NCI-H82 (cell line): ENCODE measurements around the gene B4GALT5.
"Not testable (repeated sequence)": the region's sequence is repeated elsewhere in the genome, so short reads cannot be mapped to it uniquely, and the experiment has no call there.

Experiments used
- DNase-seq: peaks from one replicate; lab custom pipeline; 2025; lab: John Stamatoyannopoulos, UW

Gene B4GALT5

GRCh38 chr20:49628280-49628679, 85.4 kb downstream of the B4GALT5 start:
- not testable (repeated sequence) for DNase-seq

- DNase-seq: no peak
Measured at GRCh38 chr20:49627329-49627761, 86.3 kb downstream of the B4GALT5 start.

GRCh38 chr20:49624988-49625387, 88.7 kb downstream of the B4GALT5 start:
- not testable (repeated sequence) for DNase-seq

DNA sequence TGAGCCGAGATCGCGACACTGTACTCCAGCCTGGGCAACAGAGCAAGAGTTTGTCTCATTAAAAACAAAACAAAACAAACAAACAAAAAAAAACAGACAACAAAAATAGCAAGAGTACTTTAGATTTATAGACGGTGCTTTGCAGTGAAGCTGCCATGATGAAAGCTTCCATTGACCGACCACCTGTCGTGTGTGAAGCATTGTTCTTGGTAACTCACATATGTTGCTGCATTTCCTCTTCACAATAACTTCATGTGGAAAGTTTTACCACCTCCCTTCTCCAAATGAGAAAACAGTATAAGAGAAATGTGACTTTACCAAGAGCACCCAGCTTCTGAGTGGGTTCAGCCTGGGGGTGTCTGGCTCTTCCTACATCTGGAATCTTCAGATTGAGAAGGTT, 89.4 kb downstream of the B4GALT5 start:
- DNase-seq: no peak

- DNase-seq: no peak
Measured at GRCh38 chr20:49622243-49622642, 91.4 kb downstream of the B4GALT5 start.

DNA sequence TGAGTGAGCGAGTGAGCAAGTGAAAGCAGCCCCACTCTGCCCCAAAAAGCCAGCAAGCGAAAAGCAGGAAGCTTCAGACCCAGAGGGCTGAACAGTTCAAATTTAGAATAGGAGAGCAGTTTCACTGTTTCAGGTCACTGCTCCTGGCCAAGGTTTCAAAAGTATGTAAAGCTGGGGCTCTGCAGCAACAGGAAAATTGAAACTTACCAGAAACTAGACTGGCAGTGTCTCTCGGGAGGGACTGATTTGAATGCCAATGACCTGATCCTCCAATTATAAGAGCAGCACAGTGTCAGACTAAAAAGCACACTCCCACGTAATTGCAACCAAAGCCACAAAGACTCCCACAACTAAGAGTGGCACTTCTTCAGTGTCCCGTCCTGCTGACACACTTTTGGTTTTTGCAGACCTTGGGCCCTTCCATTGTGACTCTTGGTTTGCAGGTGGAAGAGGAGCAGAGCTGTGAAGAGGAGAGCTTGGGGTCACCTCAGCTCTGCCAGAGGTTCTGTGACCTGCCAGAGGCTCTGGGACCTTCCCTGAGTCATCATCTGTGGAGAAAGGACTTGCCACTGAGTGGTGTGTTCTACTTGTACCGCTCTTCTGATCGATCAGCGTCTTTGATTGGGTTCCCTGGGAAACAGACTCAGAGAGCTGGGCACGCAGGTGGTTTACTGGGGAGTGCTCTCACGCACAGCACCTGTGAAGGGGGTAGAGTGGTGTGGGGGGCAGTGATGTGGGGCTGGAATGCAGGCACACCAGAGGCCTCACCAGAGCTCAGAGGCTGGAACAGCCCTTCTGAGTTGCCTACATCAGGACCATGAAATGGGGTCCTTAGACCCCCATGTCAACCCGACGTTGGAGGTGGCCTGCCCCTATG, 93.1 kb downstream of the B4GALT5 start:
- DNase-seq: no peak

DNA sequence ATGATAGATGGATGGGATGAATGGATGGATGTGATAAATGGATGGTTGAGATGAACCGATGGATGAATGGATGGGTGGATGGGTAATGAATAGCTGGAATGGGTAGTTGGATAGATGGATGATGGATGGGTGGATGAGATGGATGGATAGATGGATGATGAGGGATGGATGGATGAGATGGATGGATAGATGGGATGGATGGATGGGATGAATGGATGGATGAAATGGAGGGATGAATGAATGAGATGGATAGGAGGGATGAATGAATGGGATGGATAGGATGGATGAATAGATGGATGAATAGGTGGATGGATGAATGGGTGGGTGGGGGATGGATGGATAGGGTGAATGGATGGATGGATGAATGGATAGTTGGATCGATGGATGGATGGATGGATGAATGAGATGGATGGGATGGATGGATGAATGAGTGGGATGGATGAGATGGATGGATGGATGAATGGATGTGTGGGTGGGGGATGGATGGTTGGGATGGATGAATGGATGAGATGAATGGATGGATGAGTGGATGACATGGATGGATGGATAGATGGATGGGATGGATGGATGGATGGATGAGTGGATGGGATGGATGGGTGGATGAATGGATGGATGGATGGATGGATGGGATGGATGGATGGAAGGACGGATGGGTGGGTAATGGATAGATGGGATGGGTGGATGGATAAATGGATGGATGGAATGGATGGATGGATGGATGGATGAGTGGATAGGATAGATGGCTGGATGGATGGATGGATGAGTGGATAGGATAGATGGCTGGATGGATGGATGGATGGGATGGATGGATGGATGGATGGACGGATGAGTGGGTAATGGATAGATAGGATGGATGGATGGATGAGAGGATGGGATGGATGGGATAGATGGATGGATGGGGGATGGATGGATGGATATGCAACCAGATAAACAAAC, 94.3 kb downstream of the B4GALT5 start:
- no peak for DNase-seq

- no peak for DNase-seq
Measured at GRCh38 chr20:49618289-49618688, 95.4 kb downstream of the B4GALT5 start.

DNA sequence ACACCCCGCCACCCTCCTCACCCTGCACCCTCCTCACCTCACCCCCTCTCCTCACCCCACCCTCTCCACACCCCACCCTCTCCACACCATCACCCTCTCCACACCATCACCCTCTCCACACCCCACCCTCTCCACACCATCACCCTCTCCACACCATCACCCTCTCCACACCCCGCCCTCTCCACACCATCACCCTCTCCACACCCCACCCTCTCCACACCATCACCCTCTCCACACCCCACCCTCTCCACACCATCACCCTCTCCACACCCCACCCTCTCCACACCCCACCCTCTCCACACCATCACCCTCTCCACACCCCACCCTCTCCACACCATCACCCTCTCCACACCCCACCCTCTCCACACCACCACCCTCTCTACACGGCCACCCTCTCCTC, 96.3 kb downstream of the B4GALT5 start:
- peak; percentile 16 for DNase-seq

DNA sequence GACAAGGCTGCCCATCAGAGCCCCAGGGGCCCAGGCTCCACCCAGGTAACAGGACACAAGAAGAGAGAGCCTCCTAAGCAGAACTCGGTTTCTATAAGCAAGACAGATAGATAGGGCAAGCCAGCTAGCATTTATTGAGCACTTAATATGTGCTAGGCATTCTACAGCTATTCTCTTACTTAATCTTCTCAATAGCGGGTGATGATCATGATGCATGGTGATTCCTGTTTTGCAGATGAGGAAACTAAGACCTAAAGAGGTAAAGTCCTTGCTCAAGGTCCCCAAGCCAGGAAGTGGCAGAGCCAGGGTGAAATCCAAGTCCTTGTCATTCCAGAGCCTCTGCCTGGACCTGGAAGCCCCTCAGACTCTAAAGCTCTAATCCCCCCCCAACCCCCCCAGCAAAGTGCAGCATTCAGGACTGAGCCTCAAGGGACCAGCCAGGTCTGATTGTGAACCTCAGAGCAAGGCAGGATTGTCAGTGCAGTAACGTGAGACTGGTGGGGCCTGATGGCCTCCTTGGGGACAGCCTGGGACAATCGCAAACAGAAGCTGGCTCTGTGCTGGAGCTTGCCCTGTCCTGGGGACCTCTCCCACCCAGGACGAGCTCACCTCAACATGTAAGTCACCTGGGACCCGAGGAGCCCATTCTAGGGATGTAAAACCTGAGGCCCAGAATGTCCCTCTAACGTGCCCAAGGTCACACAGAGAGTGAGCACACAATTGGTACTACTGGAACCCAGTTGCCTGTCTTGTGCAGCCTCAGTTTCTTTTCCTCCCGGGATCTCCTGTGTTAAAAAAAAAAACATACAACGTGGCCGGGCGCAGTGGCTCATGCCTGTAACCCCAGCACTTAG, 97.3 kb downstream of the B4GALT5 start:
- DNase-seq: peak; percentile 17

DNA sequence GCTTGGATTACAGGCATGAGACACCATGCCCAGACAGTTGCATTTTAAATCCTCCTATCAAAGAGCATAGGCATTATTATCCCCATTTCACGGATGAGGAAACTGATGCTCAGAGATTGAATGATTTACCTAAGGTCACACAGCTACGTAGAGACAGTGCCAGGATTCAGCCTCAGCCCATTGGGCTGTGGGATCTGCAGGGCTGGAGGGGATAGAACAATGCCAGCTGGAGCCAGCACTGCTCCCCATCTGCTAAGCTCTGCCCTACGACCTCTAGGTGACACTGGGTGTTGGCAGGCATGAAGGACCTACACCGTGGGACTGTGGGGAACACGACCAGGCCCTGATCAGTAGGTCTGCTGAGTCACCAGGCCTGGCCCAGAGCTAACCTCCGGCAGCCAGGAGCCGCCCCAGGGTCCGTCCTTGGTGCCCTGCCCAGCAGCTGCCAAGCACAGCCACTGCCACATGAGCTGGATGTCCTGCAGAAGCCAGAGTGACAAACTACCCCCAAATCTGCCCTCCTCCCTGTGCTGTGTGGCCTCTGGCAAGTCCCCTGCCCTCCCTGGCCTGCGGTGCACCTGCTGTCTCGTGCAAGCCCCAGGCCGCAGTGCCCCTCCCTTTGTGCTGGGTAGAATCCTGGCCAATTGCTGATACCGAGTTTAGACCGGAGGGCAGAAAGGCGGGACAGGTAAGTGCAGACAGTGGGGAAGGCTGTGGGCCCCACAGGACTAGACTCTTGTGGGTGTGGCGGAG, 98.1 kb downstream of the B4GALT5 start:
- DNase-seq: no peak

DNA sequence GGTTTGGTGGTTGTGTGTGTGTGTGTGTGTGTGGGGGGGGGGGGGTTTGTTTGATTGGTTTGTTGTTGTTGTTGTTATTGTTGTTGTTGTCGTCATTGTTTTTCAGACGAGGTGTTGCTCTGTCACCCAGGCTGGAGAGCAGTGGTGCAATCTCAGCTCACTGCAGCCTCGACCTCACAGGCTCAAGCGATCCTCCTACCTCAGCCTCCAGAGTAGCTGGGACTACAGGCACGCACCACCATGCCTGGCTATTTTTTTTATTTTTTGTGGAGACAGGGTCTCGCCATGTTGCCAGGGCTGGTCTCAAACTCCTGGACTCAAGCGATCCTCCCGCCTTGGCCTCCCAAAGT, 98.7 kb downstream of the B4GALT5 start:
- not testable (repeated sequence) for DNase-seq

DNA sequence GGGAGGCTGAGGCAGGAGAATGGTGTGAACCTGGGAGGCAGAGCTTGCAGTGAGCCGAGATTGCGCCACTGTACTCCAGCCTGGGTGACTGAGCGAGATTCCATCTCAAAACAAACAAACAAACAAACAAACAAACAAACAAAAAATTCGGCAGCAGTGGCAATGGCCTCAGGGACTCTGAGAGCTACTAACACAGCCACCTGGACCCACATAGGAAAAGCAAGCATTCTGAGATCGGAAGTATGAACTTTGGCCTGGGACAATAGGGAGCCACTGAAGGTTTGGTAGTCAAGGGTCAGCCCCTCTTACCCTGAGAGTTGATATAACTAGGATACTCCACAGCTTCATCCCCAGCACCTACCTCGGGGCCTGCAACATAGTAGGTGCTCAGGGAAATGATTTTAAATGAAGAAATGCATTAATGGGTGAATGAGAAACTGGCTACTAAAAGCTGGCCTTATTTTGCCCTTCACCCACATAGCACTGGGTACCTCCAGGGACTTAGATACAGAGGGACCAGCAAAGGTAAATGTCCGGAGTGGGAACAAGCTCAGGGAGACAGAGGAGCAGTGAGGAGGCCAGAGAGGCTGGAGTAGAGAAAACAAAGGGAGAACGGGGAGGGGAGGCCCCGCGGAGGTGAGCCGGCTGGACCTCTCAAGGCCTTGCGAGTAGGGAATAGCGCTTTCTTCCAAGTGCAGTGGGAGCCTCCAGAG, 99.2 kb downstream of the B4GALT5 start:
- DNase-seq: no peak

DNA sequence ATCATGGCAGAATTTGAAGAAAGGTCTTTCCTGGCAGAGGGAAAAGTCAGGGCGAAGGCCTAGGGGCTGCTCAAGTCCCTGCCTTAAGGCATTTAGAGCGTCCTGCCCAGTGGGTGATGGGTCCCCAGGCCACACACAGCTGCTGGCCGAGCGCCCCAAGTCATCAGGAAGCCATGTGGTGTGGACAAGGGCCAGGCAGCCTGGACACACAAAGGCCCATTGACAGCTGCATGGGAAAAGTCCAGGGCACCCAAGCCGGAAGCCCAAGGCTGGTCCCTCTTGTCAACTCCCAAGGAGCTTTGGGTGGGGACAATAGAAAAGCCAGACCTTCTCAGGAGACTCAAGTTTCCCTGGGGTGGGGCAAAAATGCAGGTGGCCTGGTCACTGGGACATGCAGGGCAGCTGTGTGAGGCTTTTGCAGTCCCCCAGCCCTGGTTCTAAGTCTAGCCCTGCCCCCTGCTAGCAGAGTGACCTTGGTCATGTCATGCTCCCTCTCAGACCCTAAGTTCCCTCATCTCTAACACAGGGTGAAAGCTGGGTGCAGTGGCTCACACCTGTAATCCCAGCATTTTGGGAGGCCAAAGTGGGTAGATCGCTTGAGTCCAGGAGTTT, 101.4 kb downstream of the B4GALT5 start:
- no peak for DNase-seq

- not testable (repeated sequence) for DNase-seq
Measured at GRCh38 chr20:49611539-49612126, 102.0 kb downstream of the B4GALT5 start.

DNA sequence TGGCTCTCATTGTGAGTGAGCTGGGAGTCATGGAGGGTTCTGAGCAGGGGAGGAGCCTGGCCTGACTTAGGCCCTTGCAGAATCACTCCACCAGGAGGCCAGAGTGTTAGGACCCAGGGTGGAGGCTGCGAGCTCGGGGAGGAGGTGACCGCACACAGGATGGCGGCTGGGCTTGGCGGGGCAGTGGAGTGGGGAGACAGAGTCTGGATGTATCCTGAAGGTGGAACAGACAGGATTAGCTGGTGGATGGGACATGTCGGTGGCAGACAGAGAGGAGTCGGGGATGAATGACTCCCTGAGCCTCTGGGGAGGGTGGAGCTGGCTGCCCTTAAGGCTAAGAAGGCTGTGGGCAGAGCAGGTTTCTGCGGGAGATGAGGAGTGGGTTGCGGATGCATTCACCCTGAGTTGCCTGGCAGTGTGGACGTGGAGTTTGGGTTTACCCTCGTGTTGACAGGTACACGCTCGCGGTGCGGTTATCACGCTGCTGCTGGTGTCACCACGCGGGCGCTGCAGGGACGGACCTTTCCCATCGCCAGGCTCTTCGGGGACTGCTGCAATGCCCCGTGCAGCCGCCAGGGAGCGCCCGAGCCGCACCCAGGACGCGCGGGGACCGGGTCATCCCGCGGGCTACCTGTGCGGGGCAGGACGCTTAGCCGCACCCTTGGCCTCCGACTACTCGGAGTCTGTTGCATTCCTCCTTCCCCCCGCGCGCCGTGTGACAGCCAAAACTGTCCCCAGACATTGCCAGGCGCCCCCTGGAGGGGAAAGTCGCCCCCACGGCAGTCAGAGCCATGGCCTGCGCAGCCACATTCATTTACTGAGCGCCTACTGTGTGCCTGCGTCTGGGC, 102.8 kb downstream of the B4GALT5 start:
- peak; percentile 83 for DNase-seq

GRCh38 chr20:49608752-49609670, 104.7 kb downstream of the B4GALT5 start:
- DNase-seq: peak; percentile 82

- DNase-seq: no peak
Measured at GRCh38 chr20:49607568-49607967, 106.1 kb downstream of the B4GALT5 start.
